ENCODE results near the gene NRP2. TPM values are rescaled to one million over a fixed set of nuclear protein-coding genes. Genes with fewer than 3 reads are reported as not detected.

NRP2 gene
- total and polyA plus RNA-seq, 2 donors (not counting 1 experiment from before 2014, with no cell fraction given) = 1.8 to 6.8 TPM

GRCh38 chr2:205739620-205740019 lies 57.3 kb downstream of the NRP2 start:
- 100% methylated on average over 1 of the region's 1 CpG for WGBS (ENCODE audit: insufficient coverage)
- Histone ChIP-seq H3K4me3 (ENCODE audit: control extremely low read depth in 1 of 5, extremely low read depth in 1 of 5, insufficient read depth in 1 of 5, low read depth in 2 of 5, low read length in 4 of 5) (no peak overlapping the region), H3K27ac (ENCODE audit: low read length in 2 of 2) (no peak overlapping the region)

GRCh38 chr2:205740381-205740780 lies 58.1 kb downstream of the NRP2 start:
- H3K9ac ChIP-seq (ENCODE audit: low read length) = no peak overlapping the region
- WGBS (ENCODE audit: insufficient coverage) = 94% methylated on average over 3 of the region's 8 CpGs
- no peak overlapping the region for H3K4me2 ChIP-seq (replicated peaks; ENCODE audit: low read depth, low read length, poor library complexity, severe bottlenecking)
- POLR2A ChIA-PET = no interaction called here
- Mint-ChIP-seq H3K27ac (no peak overlapping the region), H3K4me3 (no peak overlapping the region), H3K9me3 (ENCODE audit: insufficient read depth) (no peaks in the 10 kb centered on the region), H3K27me3 (peaks cover 8% of the 10 kb centered on the region), H3K4me1 (no peaks in the 10 kb centered on the region)
- H2AFZ ChIP-seq (ENCODE audit: insufficient read depth, low read depth, low read length, poor library complexity, severe bottlenecking) = no peak overlapping the region
- H3K9me3 ChIP-seq (ENCODE audit: control extremely low read depth in 1 of 3, control insufficient read depth in 2 of 3, insufficient read depth in 1 of 3, low read length in 2 of 3) = no peaks in the 10 kb centered on the region
- no peaks in the 10 kb centered on the region for H3K27me3 ChIP-seq (replicated peaks in 1 of 4; ENCODE audit: control extremely low read depth in 1 of 4, control insufficient read depth in 3 of 4, insufficient read depth in 4 of 4, low read length in 3 of 4)
- H3K27ac ChIP-seq (ENCODE audit: low read length in 2 of 2) = no peak overlapping the region
- DNase-seq (no peak), ATAC-seq (ENCODE audit: low read depth) (no peak)
- no peak overlapping the region for H3K4me3 ChIP-seq (ENCODE audit: control extremely low read depth in 1 of 5, extremely low read depth in 1 of 5, insufficient read depth in 1 of 5, low read depth in 2 of 5, low read length in 4 of 5)
- no peaks in the 10 kb centered on the region for H4K20me1 ChIP-seq (ENCODE audit: control insufficient read depth, insufficient read depth, low read length, poor library complexity, severe bottlenecking)
- TF ChIP-seq CTCF (IDR thresholded peaks at IDR 0.05) = no peak
- no peak for TF ChIP-seq EZH2 (IDR thresholded peaks at IDR 0.05; ENCODE audit: borderline replicate concordance, insufficient read depth, low read depth, low read length, poor library complexity, severe bottlenecking)
- CTCF ChIA-PET = no interaction called here
- no peaks in the 10 kb centered on the region for H3K4me1 ChIP-seq (ENCODE audit: control insufficient read depth in 2 of 2, insufficient read depth in 2 of 2, low read length in 2 of 2)
- no peaks in the 10 kb centered on the region for H3K79me2 ChIP-seq (ENCODE audit: control insufficient read depth, insufficient read depth, low read length)
- intact Hi-C loops (cut with micrococcal nuclease) = no loop called here
- no peaks in the 10 kb centered on the region for H3K36me3 ChIP-seq (replicated peaks in 1 of 2; ENCODE audit: control extremely low read depth in 1 of 2, control insufficient read depth in 1 of 2, extremely low read depth in 1 of 2, insufficient read depth in 2 of 2, low read length in 1 of 2)

More at GRCh38 chr2:205739620-205740019, 57.3 kb downstream of the NRP2 start:
- TF ChIP-seq EZH2 (IDR thresholded peaks at IDR 0.05; ENCODE audit: borderline replicate concordance, insufficient read depth, low read depth, low read length, poor library complexity, severe bottlenecking) = no peak
- no peak for TF ChIP-seq CTCF (IDR thresholded peaks at IDR 0.05)
- Mint-ChIP-seq H3K27me3 (peaks cover 8% of the 10 kb centered on the region), H3K4me1 (no peaks in the 10 kb centered on the region), H3K4me3 (no peak overlapping the region), H3K9me3 (ENCODE audit: insufficient read depth) (no peaks in the 10 kb centered on the region), H3K27ac (no peak overlapping the region)
- no peaks in the 10 kb centered on the region for H3K9me3 ChIP-seq (ENCODE audit: control extremely low read depth in 1 of 3, control insufficient read depth in 2 of 3, insufficient read depth in 1 of 3, low read length in 2 of 3)
- ATAC-seq (ENCODE audit: low read depth) = no peak
- POLR2A ChIA-PET = interaction anchor here (0.5 kb wide), 1 partner anchor 1997 kb away, joined by 4 read pairs; no protein-coding TSS in a partner anchor
- no peaks in the 10 kb centered on the region for H4K20me1 ChIP-seq (ENCODE audit: control insufficient read depth, insufficient read depth, low read length, poor library complexity, severe bottlenecking)
- intact Hi-C loops (cut with micrococcal nuclease) = no loop called here
- DNase-seq = no peak
- H3K79me2 ChIP-seq (ENCODE audit: control insufficient read depth, insufficient read depth, low read length) = no peaks in the 10 kb centered on the region
- no peak overlapping the region for H2AFZ ChIP-seq (ENCODE audit: insufficient read depth, low read depth, low read length, poor library complexity, severe bottlenecking)
- H3K9ac ChIP-seq (ENCODE audit: low read length) = no peak overlapping the region
- H3K4me1 ChIP-seq (ENCODE audit: control insufficient read depth in 2 of 2, insufficient read depth in 2 of 2, low read length in 2 of 2) = no peaks in the 10 kb centered on the region
- H3K4me2 ChIP-seq (replicated peaks; ENCODE audit: low read depth, low read length, poor library complexity, severe bottlenecking) = no peak overlapping the region
- H3K27me3 ChIP-seq (replicated peaks in 1 of 4; ENCODE audit: control extremely low read depth in 1 of 4, control insufficient read depth in 3 of 4, insufficient read depth in 4 of 4, low read length in 3 of 4) = no peaks in the 10 kb centered on the region
- CTCF ChIA-PET = no interaction called here
- H3K36me3 ChIP-seq (replicated peaks in 1 of 2; ENCODE audit: control extremely low read depth in 1 of 2, control insufficient read depth in 1 of 2, extremely low read depth in 1 of 2, insufficient read depth in 2 of 2, low read length in 1 of 2) = no peaks in the 10 kb centered on the region

Data from B cell (primary cell).